C4-2B (cell line): ENCODE measurements around the gene WWOX.

Experiments
- H3K27ac ChIP-seq: fragments of 450-650 bp; 2 replicates; pipeline ENCODE4 v1.5.1; 2017
- ZFX ChIP-seq: fragments of 450-650 bp; IDR thresholded peaks from 2 replicates; pipeline ENCODE4 v1.6.1; 2017
- TF ChIP-seq, protein P1 (sequence below): fragments of 450-650 bp; conservative IDR thresholded peaks from 2 replicates; pipeline ENCODE4 v1.5.1; 2017; ENCODE audit warnings: mild to moderate bottlenecking

Gene WWOX

DNA sequence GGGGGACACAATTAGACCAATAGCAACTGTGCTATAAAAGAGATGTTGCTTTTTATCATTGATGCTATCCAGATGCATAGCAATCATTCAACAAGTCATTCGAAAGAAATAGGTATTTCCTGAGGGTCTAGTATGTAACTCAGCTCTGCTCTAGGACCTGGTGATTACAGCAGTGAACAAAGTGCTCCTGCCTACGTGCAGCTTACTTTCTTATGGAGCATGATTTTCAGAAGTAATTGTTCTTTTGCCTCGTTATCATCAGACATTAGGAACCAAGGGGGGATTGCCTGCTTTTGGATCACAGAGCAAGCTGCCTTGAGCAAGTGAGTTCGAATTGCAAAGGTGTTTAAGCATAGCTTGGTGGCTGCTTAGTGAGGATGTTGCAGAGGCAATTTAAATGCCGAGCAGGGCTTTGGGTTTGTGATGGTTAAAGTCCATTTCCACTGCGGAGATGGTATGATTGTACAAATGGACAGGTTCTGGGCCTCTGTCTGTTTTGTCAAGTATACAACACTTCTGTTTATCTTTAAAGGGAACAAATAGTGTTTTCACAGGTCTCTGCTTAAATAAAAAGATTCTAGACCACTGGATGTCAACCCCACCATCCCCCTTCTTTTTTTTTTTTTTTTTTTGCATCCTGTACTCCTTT lies 41.5 kb downstream of the WWOX start:
- no peak for TF ChIP-seq ZFX
- TF ChIP-seq, protein P1, sequence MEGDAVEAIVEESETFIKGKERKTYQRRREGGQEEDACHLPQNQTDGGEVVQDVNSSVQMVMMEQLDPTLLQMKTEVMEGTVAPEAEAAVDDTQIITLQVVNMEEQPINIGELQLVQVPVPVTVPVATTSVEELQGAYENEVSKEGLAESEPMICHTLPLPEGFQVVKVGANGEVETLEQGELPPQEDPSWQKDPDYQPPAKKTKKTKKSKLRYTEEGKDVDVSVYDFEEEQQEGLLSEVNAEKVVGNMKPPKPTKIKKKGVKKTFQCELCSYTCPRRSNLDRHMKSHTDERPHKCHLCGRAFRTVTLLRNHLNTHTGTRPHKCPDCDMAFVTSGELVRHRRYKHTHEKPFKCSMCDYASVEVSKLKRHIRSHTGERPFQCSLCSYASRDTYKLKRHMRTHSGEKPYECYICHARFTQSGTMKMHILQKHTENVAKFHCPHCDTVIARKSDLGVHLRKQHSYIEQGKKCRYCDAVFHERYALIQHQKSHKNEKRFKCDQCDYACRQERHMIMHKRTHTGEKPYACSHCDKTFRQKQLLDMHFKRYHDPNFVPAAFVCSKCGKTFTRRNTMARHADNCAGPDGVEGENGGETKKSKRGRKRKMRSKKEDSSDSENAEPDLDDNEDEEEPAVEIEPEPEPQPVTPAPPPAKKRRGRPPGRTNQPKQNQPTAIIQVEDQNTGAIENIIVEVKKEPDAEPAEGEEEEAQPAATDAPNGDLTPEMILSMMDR = no peak
- no peak overlapping the region for H3K27ac ChIP-seq

DNA sequence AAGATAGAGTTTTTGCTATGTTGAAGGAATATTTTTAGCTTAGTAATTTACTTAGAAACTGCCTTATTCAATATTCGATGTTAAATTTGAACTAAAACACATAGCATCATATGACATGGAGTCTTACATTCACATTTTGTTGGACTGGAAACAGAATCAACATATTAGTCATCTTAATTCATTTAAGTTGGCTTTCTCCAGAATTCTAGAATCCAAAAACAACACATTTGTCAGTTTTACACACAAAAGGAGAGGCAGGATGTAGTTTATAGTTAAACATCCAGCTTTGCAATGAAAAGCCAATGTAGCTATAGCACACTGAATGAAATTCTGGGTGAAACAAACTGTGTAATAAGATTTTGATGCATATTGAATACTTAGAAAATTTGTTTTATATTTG lies 43.3 kb downstream of the WWOX start:
- TF ChIP-seq, protein P1 = no peak
- no peak for TF ChIP-seq ZFX
- H3K27ac ChIP-seq = no peak overlapping the region

DNA sequence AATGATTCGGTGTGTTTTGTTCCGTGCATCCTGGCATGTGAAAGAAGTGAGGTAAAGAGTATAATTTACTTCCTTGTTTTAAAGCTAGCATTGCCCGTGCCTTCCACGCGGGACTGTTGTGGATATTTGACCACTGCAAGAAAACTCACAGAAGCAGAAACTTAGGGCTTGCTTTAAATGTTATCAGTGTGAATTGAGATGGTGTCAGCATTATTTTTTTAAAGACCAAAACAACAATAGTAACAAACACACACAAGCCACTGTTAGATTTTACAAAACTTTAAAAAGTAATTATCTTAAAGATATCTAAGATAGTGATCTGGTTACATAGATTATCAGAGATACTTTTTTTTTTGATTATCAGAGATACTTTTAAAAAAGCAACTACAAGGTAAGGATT lies 47.4 kb downstream of the WWOX start:
- no peak for TF ChIP-seq ZFX
- TF ChIP-seq, protein P1 = no peak

DNA sequence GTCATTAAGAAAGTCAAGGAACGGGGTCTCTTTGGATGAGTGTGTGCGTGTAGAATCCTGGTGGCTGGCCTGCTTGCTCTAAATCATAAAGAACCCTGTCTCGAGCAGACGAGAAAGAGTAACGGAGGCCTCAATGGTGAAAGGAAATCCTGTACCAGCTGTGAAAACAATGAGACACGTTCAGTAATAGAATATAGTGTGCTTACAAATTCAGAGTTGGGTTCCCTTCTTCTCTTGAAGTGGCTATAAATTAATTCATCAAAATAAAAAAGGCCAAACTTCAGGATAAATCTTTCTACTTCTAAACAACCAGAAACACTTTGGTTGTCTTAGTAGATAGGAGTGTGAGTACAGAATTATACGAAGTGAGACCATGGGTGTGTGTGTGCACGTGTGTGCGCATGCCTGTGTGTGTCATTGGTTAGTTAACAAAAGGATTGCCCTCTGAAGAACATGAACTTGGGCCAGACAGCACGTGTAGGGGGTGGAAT lies 48.5 kb downstream of the WWOX start:
- no peak for TF ChIP-seq ZFX
- TF ChIP-seq, protein P1 = no peak
- H3K27ac ChIP-seq = no peak overlapping the region

More for the DNA sequence above, 47.4 kb downstream of the WWOX start:
- H3K27ac ChIP-seq = no peak overlapping the region

DNA sequence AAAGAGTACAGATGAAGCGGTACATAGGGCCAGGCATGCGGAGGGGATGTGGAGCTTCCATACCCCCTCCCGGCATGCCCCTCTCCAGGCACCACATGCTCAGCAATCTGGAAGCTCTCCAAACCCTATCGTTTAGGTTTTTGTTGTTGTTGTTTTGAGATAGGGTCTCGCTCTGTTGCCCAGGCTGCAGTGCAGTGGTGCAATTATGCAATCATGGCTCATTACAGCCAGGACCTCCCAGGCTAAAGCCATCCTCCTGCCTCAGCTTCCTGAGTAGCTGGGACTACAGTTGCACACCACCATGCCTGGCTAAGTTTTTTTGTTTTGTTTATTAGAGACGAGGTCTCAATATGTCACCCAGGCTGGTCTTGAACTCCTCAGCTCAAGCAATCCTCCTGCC lies 50.8 kb downstream of the WWOX start:
- TF ChIP-seq, protein P1 = no peak
- TF ChIP-seq ZFX = no peak
- no peak overlapping the region for H3K27ac ChIP-seq

DNA sequence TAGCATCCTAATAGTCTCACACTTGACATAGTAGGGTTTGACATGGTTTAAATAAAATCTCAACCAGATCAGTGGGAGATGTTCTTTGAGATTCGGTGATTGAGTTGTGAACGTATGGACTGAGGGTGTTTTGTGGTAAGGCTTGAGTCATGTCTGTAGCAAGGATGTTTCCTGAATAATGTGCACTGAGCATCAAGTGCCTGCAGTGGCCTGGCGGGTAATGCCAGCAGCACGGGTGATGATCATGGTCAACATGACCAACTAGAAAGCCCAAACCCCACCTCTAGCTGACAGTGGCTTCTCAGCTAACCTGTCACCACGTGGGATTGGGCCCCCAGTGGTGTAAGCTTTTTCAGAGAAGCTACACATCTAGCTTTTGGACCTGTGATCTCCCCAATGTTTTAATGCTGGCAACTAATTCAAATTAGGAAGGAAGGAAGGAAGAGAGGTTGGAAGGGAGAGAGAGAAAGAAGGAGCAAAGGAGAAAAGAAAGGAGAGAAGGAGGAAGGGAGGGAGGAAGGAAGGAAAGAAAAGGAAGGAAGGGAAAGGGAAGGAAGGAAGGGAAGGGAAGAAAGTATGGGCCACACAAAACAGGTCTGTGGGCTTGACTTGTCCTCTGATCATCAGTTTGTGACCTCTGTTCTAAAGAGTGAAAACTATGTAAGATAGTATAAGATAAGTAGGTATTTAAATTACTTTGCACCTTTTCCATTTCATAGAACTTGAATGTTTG lies 55.4 kb downstream of the WWOX start:
- TF ChIP-seq ZFX = no peak
- TF ChIP-seq, protein P1 = no peak
- no peak overlapping the region for H3K27ac ChIP-seq

DNA sequence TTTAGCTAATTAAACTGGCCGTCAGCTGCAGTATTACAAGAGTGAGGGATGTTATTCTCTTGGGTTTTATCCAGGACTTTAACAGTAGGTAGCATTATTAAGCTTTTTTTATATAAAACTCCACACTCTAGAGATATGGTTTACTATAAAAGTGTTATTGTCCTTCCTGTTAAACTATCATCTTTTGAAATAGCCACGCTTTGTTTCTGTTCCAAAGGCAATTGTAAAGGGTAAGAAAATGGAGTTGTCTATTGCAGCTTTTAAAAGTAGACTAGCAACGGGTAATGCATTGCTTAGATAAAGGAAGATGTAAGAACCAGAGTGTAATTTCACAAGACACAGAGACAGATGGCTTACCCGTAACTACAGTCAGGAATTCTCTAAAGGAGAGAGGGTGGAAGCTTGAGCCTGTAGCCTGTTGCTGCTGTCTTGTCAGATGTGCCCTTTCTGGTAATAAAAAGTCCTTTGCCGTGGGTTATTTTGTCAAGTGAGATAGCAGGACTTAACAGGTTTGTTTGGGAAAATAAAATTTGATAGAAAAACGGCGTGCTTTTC lies 56.4 kb downstream of the WWOX start:
- TF ChIP-seq ZFX = no peak
- TF ChIP-seq, protein P1 = no peak
- no peak overlapping the region for H3K27ac ChIP-seq
